ENCODE measurements around the gene RTN4. TPM values are rescaled to one million over a fixed set of nuclear protein-coding genes. Genes with fewer than 3 reads are reported as not detected.

RTN4 gene, protein sequence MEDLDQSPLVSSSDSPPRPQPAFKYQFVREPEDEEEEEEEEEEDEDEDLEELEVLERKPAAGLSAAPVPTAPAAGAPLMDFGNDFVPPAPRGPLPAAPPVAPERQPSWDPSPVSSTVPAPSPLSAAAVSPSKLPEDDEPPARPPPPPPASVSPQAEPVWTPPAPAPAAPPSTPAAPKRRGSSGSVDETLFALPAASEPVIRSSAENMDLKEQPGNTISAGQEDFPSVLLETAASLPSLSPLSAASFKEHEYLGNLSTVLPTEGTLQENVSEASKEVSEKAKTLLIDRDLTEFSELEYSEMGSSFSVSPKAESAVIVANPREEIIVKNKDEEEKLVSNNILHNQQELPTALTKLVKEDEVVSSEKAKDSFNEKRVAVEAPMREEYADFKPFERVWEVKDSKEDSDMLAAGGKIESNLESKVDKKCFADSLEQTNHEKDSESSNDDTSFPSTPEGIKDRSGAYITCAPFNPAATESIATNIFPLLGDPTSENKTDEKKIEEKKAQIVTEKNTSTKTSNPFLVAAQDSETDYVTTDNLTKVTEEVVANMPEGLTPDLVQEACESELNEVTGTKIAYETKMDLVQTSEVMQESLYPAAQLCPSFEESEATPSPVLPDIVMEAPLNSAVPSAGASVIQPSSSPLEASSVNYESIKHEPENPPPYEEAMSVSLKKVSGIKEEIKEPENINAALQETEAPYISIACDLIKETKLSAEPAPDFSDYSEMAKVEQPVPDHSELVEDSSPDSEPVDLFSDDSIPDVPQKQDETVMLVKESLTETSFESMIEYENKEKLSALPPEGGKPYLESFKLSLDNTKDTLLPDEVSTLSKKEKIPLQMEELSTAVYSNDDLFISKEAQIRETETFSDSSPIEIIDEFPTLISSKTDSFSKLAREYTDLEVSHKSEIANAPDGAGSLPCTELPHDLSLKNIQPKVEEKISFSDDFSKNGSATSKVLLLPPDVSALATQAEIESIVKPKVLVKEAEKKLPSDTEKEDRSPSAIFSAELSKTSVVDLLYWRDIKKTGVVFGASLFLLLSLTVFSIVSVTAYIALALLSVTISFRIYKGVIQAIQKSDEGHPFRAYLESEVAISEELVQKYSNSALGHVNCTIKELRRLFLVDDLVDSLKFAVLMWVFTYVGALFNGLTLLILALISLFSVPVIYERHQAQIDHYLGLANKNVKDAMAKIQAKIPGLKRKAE
- 365 to 562 TPM (median 469 TPM) in 5 replicates for total RNA-seq (2022; extraction: Qiagen RNA extraction; ENCODE audit: low read depth)

GRCh38 chr2:55050100-55050994 lies at the start of gene RTN4:
Gene RTN4 (minus strand): TSS chr2:55050451. CDS start chr2:55050300, 151 bp downstream.

Other genes starting within 250 kb of the RTN4 start
- 1.3 to 3.2 TPM (median 1.8 TPM) in 5 replicates for gene CLHC1, start 181.8 kb upstream of the RTN4 start, total RNA-seq (2022; extraction: Qiagen RNA extraction; ENCODE audit: low read depth)
- gene RPS27A, start 182.2 kb upstream of the RTN4 start, total RNA-seq (2022; extraction: Qiagen RNA extraction; ENCODE audit: low read depth): 2,538 to 3,964 TPM (median 2,726 TPM) in 5 replicates
- gene MTIF2, start 218.8 kb upstream of the RTN4 start, total RNA-seq (2022; extraction: Qiagen RNA extraction; ENCODE audit: low read depth): 39.8 to 50.7 TPM (median 40.8 TPM) in 5 replicates

All from A549 treated with ZK216348 at 1 μM for 4 hours (cell line).